DOHH2 (cell line): Measurements from ENCODE around the gene DAPK2.

Experiments
- H3F3A ChIP-seq: fragments of 200-600 bp; sonication (generic), shearing (Covaris generic); 2 replicates; pipeline ENCODE4 v1.6.0; 2016; ENCODE audit warnings: antibody characterized with exemption, mild to moderate bottlenecking; ENCODE audit not compliant: control insufficient read depth, insufficient read depth
- H3K27ac ChIP-seq: fragments of 200-600 bp; sonication (generic); 2 replicates; pipeline ENCODE4 v1.5.1; 2014; ENCODE audit warnings: low read depth, mild to moderate bottlenecking, low read length, moderate library complexity
- H3K27me3 ChIP-seq: fragments of 200-600 bp; sonication (generic); 2 replicates; pipeline ENCODE4 v1.6.1; 2014; ENCODE audit warnings: mild to moderate bottlenecking, low read length, mixed read lengths; ENCODE audit not compliant: control insufficient read depth
- H3K36me3 ChIP-seq: fragments of 200-600 bp; sonication (generic); 2 replicates; pipeline ENCODE4 v1.6.1; 2014; ENCODE audit warnings: mild to moderate bottlenecking, low read length, moderate library complexity, mixed read lengths; ENCODE audit not compliant: control insufficient read depth
- H3K4me1 ChIP-seq: fragments of 200-600 bp; sonication (generic); 2 replicates; pipeline ENCODE4 v1.6.1; 2014; ENCODE audit warnings: mild to moderate bottlenecking, low read length, mixed read lengths; ENCODE audit not compliant: control insufficient read depth
- H3K4me2 ChIP-seq: fragments of 200-600 bp; sonication (generic); 2 replicates; pipeline ENCODE4 v1.6.0; 2014; ENCODE audit warnings: mild to moderate bottlenecking, low read length, moderate library complexity
- H3K4me3 ChIP-seq: fragments of 200-600 bp; sonication (generic); 2 replicates; pipeline ENCODE4 v1.5.1; 2014; ENCODE audit warnings: mild to moderate bottlenecking, low read length, mixed read lengths
- H3K79me2 ChIP-seq: fragments of 200-600 bp; sonication (generic); 2 replicates; pipeline ENCODE4 v1.6.1; 2014; ENCODE audit warnings: mild to moderate bottlenecking, low read length, mixed read lengths; ENCODE audit not compliant: control insufficient read depth
- H3K9me2 ChIP-seq: fragments of 200-600 bp; sonication (generic); replicated peaks from 2 replicates; pipeline ENCODE4 v1.6.1; 2014; ENCODE audit warnings: mild to moderate bottlenecking, low read length, mixed read lengths; ENCODE audit not compliant: control insufficient read depth
- H3K9me3 ChIP-seq: fragments of 200-600 bp; sonication (generic); 2 replicates; pipeline ENCODE4 v1.6.1; 2014; ENCODE audit warnings: antibody characterized with exemption, low read length, mixed read lengths; ENCODE audit not compliant: control insufficient read depth, insufficient read depth
- H4K20me1 ChIP-seq: fragments of 200-600 bp; sonication (generic); 2 replicates; pipeline ENCODE4 v1.6.0; 2014; ENCODE audit warnings: low read depth, mild to moderate bottlenecking, antibody characterized with exemption, low read length, moderate library complexity; ENCODE audit not compliant: control insufficient read depth, insufficient read depth
- CTCF ChIP-seq: fragments of 200-600 bp; sonication (generic); IDR thresholded peaks from one replicate; pipeline ENCODE4 v1.5.1; 2014; ENCODE audit warnings: antibody characterized with exemption, mild to moderate bottlenecking, low read depth, low read length; ENCODE audit not compliant: poor library complexity, severe bottlenecking
- EZH2phosphoT487 ChIP-seq: fragments of 200-600 bp; sonication (generic); IDR thresholded peaks from 2 replicates; pipeline ENCODE4 v1.6.1; 2017; ENCODE audit warnings: borderline replicate concordance, mild to moderate bottlenecking, antibody characterized with exemption, low read length, moderate library complexity, mixed read lengths

Gene DAPK2

GRCh38 chr15:63913336-63913735 is 132.9 kb downstream of the DAPK2 start:
- no peak overlapping the region for H3K4me2 ChIP-seq
- peaks cover 7% of the 10 kb centered on the region for H3K4me1 ChIP-seq
- H3F3A ChIP-seq = no peaks in the 10 kb centered on the region
- no peaks in the 10 kb centered on the region for H3K9me2 ChIP-seq
- H3K79me2 ChIP-seq = no peaks in the 10 kb centered on the region
- H3K4me3 ChIP-seq = no peak overlapping the region
- no peak overlapping the region for H3K27ac ChIP-seq
- H3K27me3 ChIP-seq = peaks cover 5% of the 10 kb centered on the region; the same call in 1 of the 2 replicates
- no peaks in the 10 kb centered on the region for H3K36me3 ChIP-seq
- H4K20me1 ChIP-seq = no peaks in the 10 kb centered on the region
- no peaks in the 10 kb centered on the region for H3K9me3 ChIP-seq
- TF ChIP-seq CTCF (no peak), EZH2phosphoT487 (no peak)

GRCh38 chr15:63912061-63912615 is 134.1 kb downstream of the DAPK2 start:
- Histone ChIP-seq H3K27me3 (peaks cover 5% of the 10 kb centered on the region; the same call in 1 of the 2 replicates), H3K79me2 (no peaks in the 10 kb centered on the region), H3K9me3 (no peaks in the 10 kb centered on the region), H3K4me3 (no peak overlapping the region), H3K4me2 (no peak overlapping the region), H3K36me3 (no peaks in the 10 kb centered on the region), H4K20me1 (no peaks in the 10 kb centered on the region), H3K4me1 (peaks cover 7% of the 10 kb centered on the region), H3K27ac (no peak overlapping the region), H3K9me2 (no peaks in the 10 kb centered on the region), H3F3A (no peaks in the 10 kb centered on the region)
- TF ChIP-seq EZH2phosphoT487 = no peak
- no peak for TF ChIP-seq CTCF

GRCh38 chr15:63911160-63911559 is 135.1 kb downstream of the DAPK2 start:
- H3K9me3 ChIP-seq = no peaks in the 10 kb centered on the region
- H3K4me2 ChIP-seq = no peak overlapping the region
- H3F3A ChIP-seq = no peaks in the 10 kb centered on the region
- no peaks in the 10 kb centered on the region for H3K9me2 ChIP-seq
- H3K27ac ChIP-seq = no peak overlapping the region
- no peak for TF ChIP-seq EZH2phosphoT487
- TF ChIP-seq CTCF = no peak
- peaks cover 8% of the 10 kb centered on the region for H3K4me1 ChIP-seq
- no peaks in the 10 kb centered on the region for H3K79me2 ChIP-seq
- no peaks in the 10 kb centered on the region for H3K36me3 ChIP-seq
- no peaks in the 10 kb centered on the region for H4K20me1 ChIP-seq
- H3K27me3 ChIP-seq = peaks cover 5% of the 10 kb centered on the region; the same call in 1 of the 2 replicates
- no peak overlapping the region for H3K4me3 ChIP-seq
